Natural killer cell (primary cell): ENCODE measurements around the gene ERCC8. TPM values are rescaled to one million over a fixed set of nuclear protein-coding genes. Genes with fewer than 3 reads are reported as not detected.

Experiments used
- ATAC-seq, 3 donors: fragments of 150-1000 bp in 2 of 3; fragments of 200-7000 bp in 1 of 3; cut with Tn5 transposase; 1 replicate in 1 of 3; 2 replicates in 2 of 3; pipeline ENCODE4 v1.10.0; 2021; ENCODE audit warnings: mild to moderate bottlenecking in 2 of 3, moderate library complexity in 2 of 3
- DNase-seq, 2 donors: peaks; one replicate each; pipeline versions ENCODE4 v3.0.0 to v3.0.0-alpha.2; 2013 to 2021; ENCODE audit warnings: mixed read lengths in 1 of 2
- H3K27ac ChIP-seq: one replicate; pipeline ENCODE4 v1.5.1; 2013; ENCODE audit warnings: mild to moderate bottlenecking, low read length
- H3K27me3 ChIP-seq: one replicate; pipeline ENCODE4 v1.6.1; 2013; ENCODE audit warnings: low read length; ENCODE audit not compliant: control insufficient read depth, insufficient read depth
- H3K36me3 ChIP-seq: one replicate; pipeline ENCODE4 v1.6.1; 2013; ENCODE audit warnings: low read length; ENCODE audit not compliant: control insufficient read depth, insufficient read depth
- H3K4me1 ChIP-seq: one replicate; pipeline ENCODE4 v1.6.1; 2013; ENCODE audit warnings: low read length; ENCODE audit not compliant: control insufficient read depth, insufficient read depth
- H3K4me3 ChIP-seq: one replicate; pipeline ENCODE4 v1.5.1; 2013; ENCODE audit warnings: low read length
- H3K9me3 ChIP-seq: one replicate; pipeline ENCODE4 v1.6.1; 2013; ENCODE audit warnings: low read length; ENCODE audit not compliant: control insufficient read depth, insufficient read depth
- H3K27ac Mint-ChIP-seq, 2 donors: one replicate each; pipeline ENCODE4 v1.8.0; 2022; ENCODE audit warnings: mild to moderate bottlenecking in 2 of 2, mixed read lengths in 2 of 2, moderate library complexity in 1 of 2
- H3K27me3 Mint-ChIP-seq, 2 donors: one replicate each; pipeline ENCODE4 v1.8.0; 2022; ENCODE audit warnings: low read depth in 2 of 2, mixed read lengths in 2 of 2
- H3K36me3 Mint-ChIP-seq: one replicate; pipeline ENCODE4 v1.8.0; 2022; ENCODE audit warnings: mixed read lengths
- H3K4me1 Mint-ChIP-seq, 2 donors: one replicate each; pipeline ENCODE4 v1.8.0; 2022; ENCODE audit warnings: mixed read lengths in 2 of 2
- H3K4me3 Mint-ChIP-seq: one replicate; pipeline ENCODE4 v1.8.0; 2022; ENCODE audit warnings: mild to moderate bottlenecking, moderate library complexity, mixed read lengths
- H3K9me3 Mint-ChIP-seq, 2 donors: one replicate each; pipeline ENCODE4 v1.8.0; 2022; ENCODE audit warnings: mixed read lengths in 2 of 2
- CTCF ChIP-seq: fragments of 200-600 bp; IDR thresholded peaks from one replicate; pipeline ENCODE4 v1.8.0; 2022; ENCODE audit warnings: antibody characterized with exemption
- WGBS: methylation state at CpG from one replicate; pipeline ENCODE4 v1.1.7; 2013; ENCODE audit warnings: missing lambda C conversion rate; ENCODE audit not compliant: insufficient coverage; 5-methylcytosine and 5-hydroxymethylcytosine counted together
- intact Hi-C: fragments of 100-400 bp; cut with micrococcal nuclease; formaldehyde crosslinking; loops from one replicate; pipeline ENCODE4 v1.14.2; 2022
- total RNA-seq, 4 donors: library from RNA; stranded (reverse); fragments of 120-200 nt in 1 of 4; gene quantifications; one replicate each; pipeline versions ENCODE4 v1.2.3 to v1.2.4, GENCODE V29; 2013 to 2022

The ERCC8 gene
- total RNA-seq, 3 donors from 2014 or later (not counting 1 experiment from before 2014, with no cell fraction given), result 4.8 to 9.1 (median 5.5) TPM

- H3K4me3 ChIP-seq, result no peak overlapping the region
- no peak overlapping the region for H3K27ac Mint-ChIP-seq
- DNase-seq, result no peak
- no peak for ATAC-seq
- 100% methylated on average over 1 of the region's 2 CpGs for WGBS
- intact Hi-C loops, result no loop called here
- no peaks in the 10 kb centered on the region for H3K36me3 ChIP-seq
- H3K36me3 Mint-ChIP-seq, result no peaks in the 10 kb centered on the region
- no peaks in the 10 kb centered on the region for H3K9me3 ChIP-seq
- peaks cover 0 to 3% of the 10 kb centered on the region in 2 donors for H3K4me1 Mint-ChIP-seq
- no peaks in the 10 kb centered on the region for H3K9me3 Mint-ChIP-seq
- H3K4me3 Mint-ChIP-seq, result no peak overlapping the region
- H3K27me3 ChIP-seq, result peaks cover 7% of the 10 kb centered on the region
- TF ChIP-seq CTCF, result no peak
- H3K27ac ChIP-seq, result no peak overlapping the region
- H3K4me1 ChIP-seq, result peaks cover 6% of the 10 kb centered on the region
- H3K27me3 Mint-ChIP-seq, result peaks cover 31 to 43% of the 10 kb centered on the region in 2 donors
Observed at GRCh38 chr5:60841361-60841760, 103.5 kb downstream of the ERCC8 start.

DNA sequence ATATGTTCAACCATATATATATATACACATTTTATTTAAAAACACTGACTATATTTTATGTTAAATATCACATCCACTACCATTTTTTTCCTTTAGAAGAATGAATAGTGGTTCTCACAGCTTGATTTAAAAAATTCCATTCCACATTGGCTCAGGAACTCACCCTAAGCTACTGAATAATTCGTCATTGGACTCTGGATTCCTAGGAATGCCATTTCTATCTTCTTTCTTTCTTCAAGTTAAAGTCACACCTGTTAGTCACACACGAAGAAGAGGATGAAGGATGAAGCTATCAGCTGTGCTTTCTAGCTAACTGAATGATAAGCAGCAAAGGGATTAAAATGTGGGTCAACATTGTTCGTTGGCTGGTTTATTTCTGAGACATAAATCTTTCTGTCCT lies 108.7 kb downstream of the ERCC8 start:
- TF ChIP-seq CTCF, result no peak
- intact Hi-C loops, result no loop called here
- Histone ChIP-seq H3K9me3 (no peaks in the 10 kb centered on the region), H3K27me3 (no peaks in the 10 kb centered on the region), H3K4me3 (no peak overlapping the region), H3K36me3 (no peaks in the 10 kb centered on the region), H3K4me1 (no peaks in the 10 kb centered on the region), H3K27ac (no peak overlapping the region)
- no peaks in the 10 kb centered on the region for H3K36me3 Mint-ChIP-seq
- no peak for DNase-seq
- WGBS, result 72% methylated on average over 3 of the region's 3 CpGs
- H3K4me1 Mint-ChIP-seq, result no peaks in the 10 kb centered on the region
- ATAC-seq, result no peak
- H3K27ac Mint-ChIP-seq, result no peak overlapping the region
- H3K4me3 Mint-ChIP-seq, result no peak overlapping the region
- no peaks in the 10 kb centered on the region for H3K9me3 Mint-ChIP-seq
- H3K27me3 Mint-ChIP-seq, result peaks cover under 1 to 3% of the 10 kb centered on the region in 2 donors

GRCh38 chr5:60835554-60835953 lies 109.3 kb downstream of the ERCC8 start:
- Histone ChIP-seq H3K27ac (no peak overlapping the region), H3K27me3 (no peaks in the 10 kb centered on the region), H3K4me3 (no peak overlapping the region), H3K9me3 (no peaks in the 10 kb centered on the region), H3K36me3 (no peaks in the 10 kb centered on the region), H3K4me1 (no peaks in the 10 kb centered on the region)
- Mint-ChIP-seq H3K36me3 (no peaks in the 10 kb centered on the region), H3K9me3 (no peaks in the 10 kb centered on the region), H3K4me3 (no peak overlapping the region), H3K27ac (no peak overlapping the region), H3K4me1 (no peaks in the 10 kb centered on the region), H3K27me3 (peaks cover 0 to 3% of the 10 kb centered on the region in 2 donors)
- no peak for TF ChIP-seq CTCF
- DNase-seq (no peak), ATAC-seq (no peak)
- intact Hi-C loops, result no loop called here
- WGBS, result 86% methylated on average over 4 of the region's 5 CpGs

- intact Hi-C loops, result no loop called here
Observed at GRCh38 chr5:60833520-60833919, 111.3 kb downstream of the ERCC8 start.

More at GRCh38 chr5:60833520-60833919, 111.3 kb downstream of the ERCC8 start:
- no peak overlapping the region for H3K27ac ChIP-seq
- Mint-ChIP-seq H3K27ac (no peak overlapping the region), H3K27me3 (peaks cover 0 to 3% of the 10 kb centered on the region in 2 donors), H3K9me3 (no peaks in the 10 kb centered on the region), H3K36me3 (no peaks in the 10 kb centered on the region), H3K4me3 (no peak overlapping the region), H3K4me1 (no peaks in the 10 kb centered on the region)
- ATAC-seq, result no peak
- TF ChIP-seq CTCF, result no peak
- DNase-seq, result no peak
- no peak overlapping the region for H3K4me3 ChIP-seq
- no peaks in the 10 kb centered on the region for H3K36me3 ChIP-seq
- H3K9me3 ChIP-seq, result no peaks in the 10 kb centered on the region
- no peaks in the 10 kb centered on the region for H3K4me1 ChIP-seq
- no peaks in the 10 kb centered on the region for H3K27me3 ChIP-seq
